Esophagus squamous epithelium (tissue), 5 donors: ENCODE results near the gene ALOXE3. TPM values are rescaled to one million over a fixed set of nuclear protein-coding genes. Genes with fewer than 3 reads are reported as not detected.

ENCODE experiments used
- DNase-seq: peaks from one replicate; lab custom pipeline; 2025; lab: John Stamatoyannopoulos, UW
- H3K27ac ChIP-seq, 4 donors: fragments of 200-600 bp; sonication (generic); one replicate each; pipeline ENCODE4 v1.5.1; 2016 to 2019; ENCODE audit warnings: mild to moderate bottlenecking in 1 of 4
- H3K27me3 ChIP-seq, 4 donors: fragments of 200-600 bp; sonication (generic); 1 replicate in 3 of 4; 2 replicates in 1 of 4; pipeline versions ENCODE4 v1.5.1 to v1.6.0; 2017 to 2021; ENCODE audit warnings: antibody characterized with exemption in 1 of 4
- H3K36me3 ChIP-seq, 3 donors: fragments of 200-600 bp; sonication (generic); one replicate each; pipeline ENCODE4 v1.5.1; 2016 to 2019
- H3K4me1 ChIP-seq, 3 donors: fragments of 200-600 bp; sonication (generic); one replicate each; pipeline ENCODE4 v1.5.1; 2017 to 2019
- H3K4me3 ChIP-seq, 4 donors: fragments of 200-600 bp; sonication (generic); 1 replicate in 3 of 4; 2 replicates in 1 of 4; pipeline ENCODE4 v1.5.1; 2016 to 2019; ENCODE audit warnings: mild to moderate bottlenecking in 2 of 4, moderate library complexity in 1 of 4
- H3K9me3 ChIP-seq, 3 donors: fragments of 200-600 bp; sonication (generic); one replicate each; pipeline ENCODE4 v1.5.1; 2016 to 2019
- CTCF ChIP-seq, 6 experiments: fragments of 450-650 bp in 4 of 6; fragments of 200-600 bp in 2 of 6; sonication (generic) in 2 of 6; IDR thresholded peaks; one replicate each; pipeline ENCODE4 v1.5.1; 2016 to 2019; ENCODE audit warnings: antibody characterized with exemption in 6 of 6, mild to moderate bottlenecking in 4 of 6, moderate library complexity in 4 of 6
- POLR2A ChIP-seq, 4 donors: fragments of 450-650 bp; IDR thresholded peaks; one replicate each; pipeline ENCODE4 v1.6.1; 2017; ENCODE audit warnings: antibody characterized with exemption in 4 of 4, mild to moderate bottlenecking in 4 of 4, moderate library complexity in 3 of 4
- WGBS, 2 donors: methylation state at CpG; one replicate each; pipeline ENCODE4 v1.1.5; 2018; 5-methylcytosine and 5-hydroxymethylcytosine counted together
- intact Hi-C: fragments of 100-400 bp; cut with DNase I; formaldehyde crosslinking; loops from one replicate; pipeline ENCODE4 v1.15.0; 2022
- total RNA-seq, 4 donors: library from RNA; depleted of rRNA; stranded (reverse); fragments of >200 nt; gene quantifications; one replicate each; pipeline ENCODE4 v1.1.0, GENCODE V29; 2016
- donor health status: DM: yes; HTN: yes; CAD: no.

ALOXE3 gene
- total RNA-seq = 1 to 10 TPM in 2 of 4 donors, under 1 TPM in 1, not detected in 1; 0.30 to 8.8 (median 2.2) TPM

GRCh38 chr17:8117980-8118768, at the start of gene ALOXE3:
ALOXE3 (minus strand) TSS chr17:8118514; CDS start chr17:8117990, 524 bp downstream.
- H3K27me3 ChIP-seq = peaks cover 0 to 76% (median 0%) of the 10 kb centered on the region in 4 donors
- DNase-seq = no peak
- peak within 1 kb of the TSS; percentile 43 to 76 (median 60) for H3K4me3 ChIP-seq
- H3K9me3 ChIP-seq = no peaks in the 10 kb centered on the region
- H3K4me1 ChIP-seq = peaks cover 43 to 57% (median 45%) of the 10 kb centered on the region in 3 donors
- no peaks in the 10 kb centered on the region for H3K36me3 ChIP-seq
- intact Hi-C loops = no loop called here
- TF ChIP-seq CTCF (IDR thresholded peaks at IDR 0.05) (no peak), POLR2A (IDR thresholded peaks at IDR 0.05) (no peak)
- H3K27ac ChIP-seq = peak within 1 kb of the TSS; percentile 78 to 96 (median 86)
- WGBS, 2 donors = 0 to 2% methylated on average over 10 to 11 of the region's 33 CpGs

- H3K36me3 ChIP-seq = no peaks in the 10 kb centered on the region
- H3K27ac ChIP-seq = no peak overlapping the region
- no peaks in the 10 kb centered on the region for H3K27me3 ChIP-seq
- no peaks in the 10 kb centered on the region for H3K9me3 ChIP-seq
- TF ChIP-seq CTCF (IDR thresholded peaks at IDR 0.05) = no peak
- TF ChIP-seq POLR2A (IDR thresholded peaks at IDR 0.05) = no peak
- 73 to 86% methylated on average over 3 of the region's 3 CpGs for WGBS, 2 donors
- peaks cover 23 to 38% (median 28%) of the 10 kb centered on the region in 3 donors for H3K4me1 ChIP-seq
- H3K4me3 ChIP-seq = no peak overlapping the region
- intact Hi-C loops = no loop called here
- DNase-seq = no peak
Measured at GRCh38 chr17:8167526-8167925, 49.2 kb upstream of the ALOXE3 start.

GRCh38 chr17:8166731-8167130, 48.4 kb upstream of the ALOXE3 start:
- Histone ChIP-seq H3K27ac (peak overlapping the region; percentile 3 to 69 (median 43)), H3K4me1 (peaks cover 26 to 39% (median 33%) of the 10 kb centered on the region in 3 donors), H3K4me3 (no peak overlapping the region), H3K27me3 (no peaks in the 10 kb centered on the region), H3K36me3 (no peaks in the 10 kb centered on the region), H3K9me3 (no peaks in the 10 kb centered on the region)
- DNase-seq = no peak
- TF ChIP-seq POLR2A (IDR thresholded peaks at IDR 0.05) (no peak), CTCF (IDR thresholded peaks at IDR 0.05) (no peak)
- intact Hi-C loops = no loop called here
- 57 to 58% methylated on average over 5 to 6 of the region's 6 CpGs for WGBS, 2 donors

GRCh38 chr17:8164815-8165131, 46.5 kb upstream of the ALOXE3 start:
- Histone ChIP-seq H3K27ac (peak overlapping the region; percentile 97 to 100 (median 99)), H3K4me3 (no peak overlapping the region), H3K36me3 (peaks cover 0 to 19% (median 7%) of the 10 kb centered on the region in 3 donors), H3K27me3 (no peaks in the 10 kb centered on the region), H3K4me1 (peaks cover 39 to 59% (median 47%) of the 10 kb centered on the region in 3 donors), H3K9me3 (no peaks in the 10 kb centered on the region)
- 70 to 74% methylated on average over 2 to 5 of the region's 6 CpGs for WGBS, 2 donors
- no peak for DNase-seq
- intact Hi-C loops = no loop called here
- TF ChIP-seq CTCF (IDR thresholded peaks at IDR 0.05) = no peak
- TF ChIP-seq POLR2A (IDR thresholded peaks at IDR 0.05) = no peak
